Mucosa of stomach (tissue), 1 donor: ENCODE results near the gene CAMK4.

Experiments
- H3K27me3 ChIP-seq: one replicate; pipeline ENCODE4 v1.7.0; 2013; ENCODE audit warnings: mild to moderate bottlenecking, low read length; ENCODE audit not compliant: control insufficient read depth, insufficient read depth
- H3K36me3 ChIP-seq: one replicate; pipeline ENCODE4 v1.7.0; 2013; ENCODE audit warnings: low read length; ENCODE audit not compliant: control insufficient read depth, insufficient read depth
- H3K4me1 ChIP-seq: one replicate; pipeline ENCODE4 v1.7.0; 2013; ENCODE audit warnings: mild to moderate bottlenecking, low read length; ENCODE audit not compliant: control insufficient read depth, insufficient read depth
- H3K4me3 ChIP-seq: one replicate; pipeline ENCODE4 v1.7.0; 2013; ENCODE audit warnings: low read length
- H3K9ac ChIP-seq: one replicate; pipeline ENCODE4 v1.7.0; 2013; ENCODE audit warnings: mild to moderate bottlenecking, low read length, moderate library complexity
- H3K9me3 ChIP-seq: one replicate; pipeline ENCODE4 v1.7.0; 2013; ENCODE audit warnings: mild to moderate bottlenecking, low read length, moderate library complexity; ENCODE audit not compliant: control insufficient read depth
- donor health status: Pancreatic carcinoma.

CAMK4 gene

GRCh38 chr5:111268300-111268699 is 44.1 kb downstream of the CAMK4 start:
- Histone ChIP-seq H3K27me3 (no peaks in the 10 kb centered on the region), H3K4me3 (no peak overlapping the region), H3K4me1 (no peaks in the 10 kb centered on the region), H3K9me3 (no peaks in the 10 kb centered on the region), H3K9ac (no peak overlapping the region), H3K36me3 (no peaks in the 10 kb centered on the region)

GRCh38 chr5:111271885-111272284 is 47.7 kb downstream of the CAMK4 start:
- no peak overlapping the region for H3K4me3 ChIP-seq
- no peaks in the 10 kb centered on the region for H3K27me3 ChIP-seq
- H3K4me1 ChIP-seq: no peaks in the 10 kb centered on the region
- H3K36me3 ChIP-seq: no peaks in the 10 kb centered on the region
- H3K9ac ChIP-seq: no peak overlapping the region
- no peaks in the 10 kb centered on the region for H3K9me3 ChIP-seq

- Histone ChIP-seq H3K9ac (no peak overlapping the region), H3K27me3 (no peaks in the 10 kb centered on the region), H3K4me1 (no peaks in the 10 kb centered on the region), H3K36me3 (no peaks in the 10 kb centered on the region), H3K9me3 (no peaks in the 10 kb centered on the region), H3K4me3 (no peak overlapping the region)
Measured at GRCh38 chr5:111277061-111277460, 52.9 kb downstream of the CAMK4 start.

GRCh38 chr5:111278858-111279504 is 54.8 kb downstream of the CAMK4 start:
- Histone ChIP-seq H3K27me3 (no peaks in the 10 kb centered on the region), H3K4me1 (no peaks in the 10 kb centered on the region), H3K4me3 (no peak overlapping the region), H3K9me3 (no peaks in the 10 kb centered on the region), H3K9ac (no peak overlapping the region), H3K36me3 (no peaks in the 10 kb centered on the region)

GRCh38 chr5:111280282-111280951 is 56.2 kb downstream of the CAMK4 start:
- H3K4me1 ChIP-seq: no peaks in the 10 kb centered on the region
- H3K4me3 ChIP-seq: no peak overlapping the region
- H3K9me3 ChIP-seq: no peaks in the 10 kb centered on the region
- H3K36me3 ChIP-seq: no peaks in the 10 kb centered on the region
- H3K27me3 ChIP-seq: no peaks in the 10 kb centered on the region
- no peak overlapping the region for H3K9ac ChIP-seq

GRCh38 chr5:111282798-111283197 is 58.6 kb downstream of the CAMK4 start:
- H3K27me3 ChIP-seq: no peaks in the 10 kb centered on the region
- H3K36me3 ChIP-seq: no peaks in the 10 kb centered on the region
- no peaks in the 10 kb centered on the region for H3K4me1 ChIP-seq
- no peaks in the 10 kb centered on the region for H3K9me3 ChIP-seq
- no peak overlapping the region for H3K4me3 ChIP-seq
- H3K9ac ChIP-seq: no peak overlapping the region

- H3K4me3 ChIP-seq: no peak overlapping the region
- H3K9ac ChIP-seq: no peak overlapping the region
- H3K36me3 ChIP-seq: no peaks in the 10 kb centered on the region
- H3K9me3 ChIP-seq: no peaks in the 10 kb centered on the region
- H3K27me3 ChIP-seq: no peaks in the 10 kb centered on the region
- no peaks in the 10 kb centered on the region for H3K4me1 ChIP-seq
Measured at GRCh38 chr5:111284825-111285224, 60.6 kb downstream of the CAMK4 start.

- Histone ChIP-seq H3K27me3 (no peaks in the 10 kb centered on the region), H3K4me1 (no peaks in the 10 kb centered on the region), H3K9ac (no peak overlapping the region), H3K4me3 (no peak overlapping the region), H3K9me3 (no peaks in the 10 kb centered on the region), H3K36me3 (no peaks in the 10 kb centered on the region)
Measured at GRCh38 chr5:111294551-111294950, 70.4 kb downstream of the CAMK4 start.

- Histone ChIP-seq H3K9me3 (no peaks in the 10 kb centered on the region), H3K4me3 (no peak overlapping the region), H3K36me3 (no peaks in the 10 kb centered on the region), H3K9ac (no peak overlapping the region), H3K27me3 (no peaks in the 10 kb centered on the region), H3K4me1 (no peaks in the 10 kb centered on the region)
Measured at GRCh38 chr5:111295649-111296048, 71.5 kb downstream of the CAMK4 start.

GRCh38 chr5:111296570-111296969 is 72.4 kb downstream of the CAMK4 start:
- no peaks in the 10 kb centered on the region for H3K36me3 ChIP-seq
- H3K27me3 ChIP-seq: no peaks in the 10 kb centered on the region
- no peak overlapping the region for H3K4me3 ChIP-seq
- no peak overlapping the region for H3K9ac ChIP-seq
- no peaks in the 10 kb centered on the region for H3K9me3 ChIP-seq
- no peaks in the 10 kb centered on the region for H3K4me1 ChIP-seq

GRCh38 chr5:111299067-111299481 is 74.9 kb downstream of the CAMK4 start:
- no peaks in the 10 kb centered on the region for H3K27me3 ChIP-seq
- no peaks in the 10 kb centered on the region for H3K9me3 ChIP-seq
- no peak overlapping the region for H3K4me3 ChIP-seq
- no peaks in the 10 kb centered on the region for H3K4me1 ChIP-seq
- no peak overlapping the region for H3K9ac ChIP-seq
- no peaks in the 10 kb centered on the region for H3K36me3 ChIP-seq

- Histone ChIP-seq H3K27me3 (no peaks in the 10 kb centered on the region), H3K4me3 (no peak overlapping the region), H3K9ac (no peak overlapping the region), H3K4me1 (no peaks in the 10 kb centered on the region), H3K9me3 (no peaks in the 10 kb centered on the region), H3K36me3 (no peaks in the 10 kb centered on the region)
Measured at GRCh38 chr5:111299831-111300432, 75.7 kb downstream of the CAMK4 start.
